A673 (cell line): ENCODE data around the gene VPS13D. TPM values are rescaled to one million over a fixed set of nuclear protein-coding genes. Genes with fewer than 3 reads are reported as not detected.

ENCODE experiments used
- BruUV-seq: library from RNA; stranded (reverse); fragments of 400-500 nt; replicated peaks from 2 replicates; lab custom pipeline; 2021; lab: Mats Ljungman, UMichigan
- CTCF ChIA-PET: fragments of 300-600 bp; sonication (Branson Sonifier 250); formaldehyde crosslinking; loops from one replicate; lab custom pipeline; 2022; ENCODE audit warnings: antibody characterized with exemption; lab: Charles Lee
- POLR2A ChIA-PET: fragments of 300-600 bp; sonication (Branson Sonifier 250); formaldehyde crosslinking; loops from one replicate; lab custom pipeline; 2022; ENCODE audit warnings: antibody characterized with exemption; ENCODE audit not compliant: low non-redundant PET; lab: Charles Lee
- DNase-seq: peaks from one replicate; pipeline ENCODE4 v3.0.0-alpha.2; 2015; ENCODE audit warnings: low spot score
- H3K27ac ChIP-seq: fragments of 200-600 bp; sonication (generic); 2 replicates; pipeline ENCODE4 v1.5.1; 2016; ENCODE audit warnings: mixed run types, low read depth, mild to moderate bottlenecking, mixed read lengths, antibody characterized with exemption, low read length; ENCODE audit not compliant: poor library complexity, severe bottlenecking
- H3K27me3 ChIP-seq: fragments of 200-600 bp; sonication (generic); replicated peaks from 2 replicates; pipeline ENCODE4 v1.6.1; 2017; ENCODE audit warnings: mixed run types, low read depth, mild to moderate bottlenecking, mixed read lengths, antibody characterized with exemption, low read length; ENCODE audit not compliant: insufficient read depth, poor library complexity
- H3K36me3 ChIP-seq: fragments of 200-600 bp; sonication (generic); 2 replicates; pipeline ENCODE4 v1.6.1; 2016; ENCODE audit warnings: mixed run types, mild to moderate bottlenecking, mixed read lengths, antibody characterized with exemption, low read length; ENCODE audit not compliant: insufficient read depth, poor library complexity, severe bottlenecking
- H3K4me1 ChIP-seq: fragments of 200-600 bp; sonication (generic); 2 replicates; pipeline ENCODE4 v1.6.1; 2017; ENCODE audit warnings: mixed run types, mild to moderate bottlenecking, mixed read lengths, antibody characterized with exemption, low read length; ENCODE audit not compliant: insufficient read depth, poor library complexity, severe bottlenecking
- H3K4me3 ChIP-seq: fragments of 200-600 bp; sonication (generic); 2 replicates; pipeline ENCODE4 v1.5.1; 2016; ENCODE audit warnings: low read depth, mixed run types, mild to moderate bottlenecking, mixed read lengths, low read length; ENCODE audit not compliant: poor library complexity, severe bottlenecking
- H3K9me3 ChIP-seq: fragments of 200-600 bp; sonication (generic); 2 replicates; pipeline ENCODE4 v1.6.1; 2016; ENCODE audit warnings: mixed run types, low read depth, mild to moderate bottlenecking, mixed read lengths, antibody characterized with exemption, low read length; ENCODE audit not compliant: poor library complexity, severe bottlenecking
- EZH2 ChIP-seq: fragments of 200-600 bp; sonication (generic); IDR thresholded peaks from 2 replicates; pipeline ENCODE4 v1.6.1; 2017; ENCODE audit warnings: borderline replicate concordance, low read depth, mild to moderate bottlenecking, mixed read lengths, antibody characterized with exemption, low read length; ENCODE audit not compliant: poor library complexity, severe bottlenecking
- intact Hi-C: fragments of 100-400 bp; cut with micrococcal nuclease; formaldehyde crosslinking; loops from one replicate; pipeline ENCODE4 v1.10.0; 2022; ENCODE audit not compliant: unreplicated experiment
- total RNA-seq: library from RNA; stranded (reverse); gene quantifications from 2 replicates; pipeline ENCODE4 v1.2.3, GENCODE V29; 2021
- TF ChIP-seq, protein P1 (sequence below): fragments of 300-800, 200-600 bp; sonication (generic); conservative IDR thresholded peaks from 2 replicates; pipeline ENCODE4 v1.5.1; 2017; ENCODE audit warnings: low read depth, mild to moderate bottlenecking, antibody characterized with exemption, low read length, moderate library complexity, mixed read lengths

The VPS13D gene
- total RNA-seq, 1 experiment from 2014 or later, result 32.5 TPM

DNA sequence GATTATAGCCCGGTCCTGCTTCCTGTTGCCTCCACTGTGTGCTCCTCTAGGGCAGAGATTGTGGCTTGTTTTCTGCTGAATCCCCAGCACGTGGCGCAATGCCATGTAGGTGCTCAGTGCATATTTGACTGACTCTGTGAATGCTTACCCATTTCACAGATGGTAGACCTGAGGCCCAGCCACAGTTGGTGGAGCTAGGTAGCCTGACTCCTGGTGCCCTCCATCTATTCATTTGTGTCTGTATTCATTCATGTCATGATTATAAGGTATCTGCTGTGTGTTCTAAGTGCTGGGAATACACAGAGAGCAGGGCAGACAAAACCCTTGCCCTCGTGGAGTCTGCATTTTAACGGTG is 40.5 kb upstream of the VPS13D start:
- no peaks in the 10 kb centered on the region for H3K4me1 ChIP-seq
- CTCF ChIA-PET, result no interaction called here

GRCh38 chr1:12191242-12192032 is 38.4 kb upstream of the VPS13D start:
- H3K36me3 ChIP-seq, result no peaks in the 10 kb centered on the region
- no peak overlapping the region for H3K27ac ChIP-seq
- TF ChIP-seq, protein P1, sequence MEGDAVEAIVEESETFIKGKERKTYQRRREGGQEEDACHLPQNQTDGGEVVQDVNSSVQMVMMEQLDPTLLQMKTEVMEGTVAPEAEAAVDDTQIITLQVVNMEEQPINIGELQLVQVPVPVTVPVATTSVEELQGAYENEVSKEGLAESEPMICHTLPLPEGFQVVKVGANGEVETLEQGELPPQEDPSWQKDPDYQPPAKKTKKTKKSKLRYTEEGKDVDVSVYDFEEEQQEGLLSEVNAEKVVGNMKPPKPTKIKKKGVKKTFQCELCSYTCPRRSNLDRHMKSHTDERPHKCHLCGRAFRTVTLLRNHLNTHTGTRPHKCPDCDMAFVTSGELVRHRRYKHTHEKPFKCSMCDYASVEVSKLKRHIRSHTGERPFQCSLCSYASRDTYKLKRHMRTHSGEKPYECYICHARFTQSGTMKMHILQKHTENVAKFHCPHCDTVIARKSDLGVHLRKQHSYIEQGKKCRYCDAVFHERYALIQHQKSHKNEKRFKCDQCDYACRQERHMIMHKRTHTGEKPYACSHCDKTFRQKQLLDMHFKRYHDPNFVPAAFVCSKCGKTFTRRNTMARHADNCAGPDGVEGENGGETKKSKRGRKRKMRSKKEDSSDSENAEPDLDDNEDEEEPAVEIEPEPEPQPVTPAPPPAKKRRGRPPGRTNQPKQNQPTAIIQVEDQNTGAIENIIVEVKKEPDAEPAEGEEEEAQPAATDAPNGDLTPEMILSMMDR, result no peak
- no peak for TF ChIP-seq EZH2
- no TSS peak for BruUV-seq
- peaks cover 33% of the 10 kb centered on the region for H3K27me3 ChIP-seq
- POLR2A ChIA-PET, result no interaction called here
- H3K4me1 ChIP-seq, result no peaks in the 10 kb centered on the region
- intact Hi-C loops, result loop anchor here (1.0 kb wide), 1 partner anchor 14 kb away; no protein-coding TSS in a partner anchor
- H3K9me3 ChIP-seq, result no peaks in the 10 kb centered on the region
- peak; percentile 26 for DNase-seq
- no peak overlapping the region for H3K4me3 ChIP-seq
- CTCF ChIA-PET, result interaction anchor here (0.6 kb wide), 1 partner anchor 100 kb away, joined by 3 read pairs; no protein-coding TSS in a partner anchor

More for the DNA sequence above, 40.5 kb upstream of the VPS13D start:
- no peaks in the 10 kb centered on the region for H3K36me3 ChIP-seq
- H3K9me3 ChIP-seq, result no peaks in the 10 kb centered on the region
- POLR2A ChIA-PET, result no interaction called here
- no TSS peak for BruUV-seq
- peaks cover 33% of the 10 kb centered on the region for H3K27me3 ChIP-seq
- intact Hi-C loops, result no loop called here
- no peak for TF ChIP-seq EZH2
- TF ChIP-seq, protein P1, result no peak
- no peak for DNase-seq
- no peak overlapping the region for H3K4me3 ChIP-seq
- no peak overlapping the region for H3K27ac ChIP-seq

DNA sequence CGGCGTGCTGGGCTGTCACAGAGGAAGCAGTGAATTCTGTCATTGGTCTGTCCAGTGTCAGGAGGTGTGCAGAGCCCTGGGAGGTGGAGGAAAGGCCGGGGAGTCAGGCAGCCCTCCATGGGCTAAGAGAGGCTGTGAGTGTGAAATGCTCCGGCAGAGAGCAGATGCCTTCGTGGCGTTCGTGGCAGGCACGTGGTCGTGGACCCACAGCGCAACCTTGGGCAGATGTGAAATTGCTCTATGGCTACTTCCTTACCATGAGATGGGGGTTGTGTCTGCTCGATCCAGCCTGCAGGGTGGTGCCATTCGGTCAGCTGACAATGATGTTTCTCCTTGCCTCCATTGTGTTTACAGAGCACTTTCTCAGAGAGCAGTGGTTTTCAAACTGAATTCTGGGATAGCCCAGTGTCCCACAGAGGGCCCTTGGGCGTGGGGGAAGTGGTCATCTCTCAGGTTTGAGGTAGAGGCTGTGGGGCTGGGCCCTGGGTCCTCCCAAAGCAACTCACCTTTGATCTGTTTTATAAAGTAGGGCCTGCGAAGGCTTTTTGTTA is 35.1 kb upstream of the VPS13D start:
- Histone ChIP-seq H3K27ac (no peak overlapping the region), H3K36me3 (no peaks in the 10 kb centered on the region), H3K27me3 (peaks cover 26% of the 10 kb centered on the region), H3K4me1 (no peaks in the 10 kb centered on the region), H3K9me3 (no peaks in the 10 kb centered on the region), H3K4me3 (no peak overlapping the region)
- intact Hi-C loops, result no loop called here
- no TSS peak for BruUV-seq
- TF ChIP-seq EZH2, result no peak
- TF ChIP-seq, protein P1, result no peak
- DNase-seq, result no peak
- CTCF ChIA-PET, result no interaction called here
- POLR2A ChIA-PET, result no interaction called here
